ENCODE results near the gene LRCH1. TPM values are rescaled to one million over a fixed set of nuclear protein-coding genes. Genes with fewer than 3 reads are reported as not detected.
A peak's percentile ranks its signal among the peaks of the same experiment; 100 is the strongest.

LRCH1 gene
- total and polyA plus RNA-seq, 10 of the 15 experiments (the other 5 are each of a cell fraction or from before 2014, with no cell fraction given): 5.3 to 48.9 (median 14.4) TPM

DNA sequence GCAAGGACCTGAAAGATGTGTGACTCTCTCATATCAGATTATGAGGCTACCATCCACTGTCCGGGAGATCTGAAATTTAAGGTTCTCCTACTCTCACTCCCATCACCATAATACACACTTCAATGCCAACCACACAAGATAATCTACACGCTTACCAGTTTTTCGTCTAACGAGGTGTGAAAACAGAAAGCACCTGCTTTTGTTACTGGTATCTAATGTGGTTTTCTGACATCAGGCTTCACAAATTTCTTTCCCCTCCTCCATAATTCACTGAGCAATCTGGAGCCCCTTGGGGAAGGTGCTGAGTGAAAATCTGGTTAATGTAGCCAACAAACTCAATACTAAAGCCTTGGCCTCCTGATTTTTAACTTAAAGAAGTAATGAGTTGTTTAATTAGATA, 10.1 kb upstream of the LRCH1 start (continued):
- TF ChIP-seq, protein P1, sequence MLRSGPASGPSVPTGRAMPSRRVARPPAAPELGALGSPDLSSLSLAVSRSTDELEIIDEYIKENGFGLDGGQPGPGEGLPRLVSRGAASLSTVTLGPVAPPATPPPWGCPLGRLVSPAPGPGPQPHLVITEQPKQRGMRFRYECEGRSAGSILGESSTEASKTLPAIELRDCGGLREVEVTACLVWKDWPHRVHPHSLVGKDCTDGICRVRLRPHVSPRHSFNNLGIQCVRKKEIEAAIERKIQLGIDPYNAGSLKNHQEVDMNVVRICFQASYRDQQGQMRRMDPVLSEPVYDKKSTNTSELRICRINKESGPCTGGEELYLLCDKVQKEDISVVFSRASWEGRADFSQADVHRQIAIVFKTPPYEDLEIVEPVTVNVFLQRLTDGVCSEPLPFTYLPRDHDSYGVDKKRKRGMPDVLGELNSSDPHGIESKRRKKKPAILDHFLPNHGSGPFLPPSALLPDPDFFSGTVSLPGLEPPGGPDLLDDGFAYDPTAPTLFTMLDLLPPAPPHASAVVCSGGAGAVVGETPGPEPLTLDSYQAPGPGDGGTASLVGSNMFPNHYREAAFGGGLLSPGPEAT (IDR thresholded peaks at IDR 0.05; ENCODE audit: low read depth): peak; percentile 84
- TF ChIP-seq DPF2 (IDR thresholded peaks at IDR 0.05): peak; percentile 61; the same call in 1 of the 2 replicates
- peak; percentile 68; the same call in 1 of the 2 replicates for TF ChIP-seq IKZF1 (conservative IDR thresholded peaks at IDR 0.05)
- TF ChIP-seq CBFB (IDR thresholded peaks at IDR 0.05; ENCODE audit: low read depth): no peak
- no peak for TF ChIP-seq PML (IDR thresholded peaks at IDR 0.05; ENCODE audit: low read length)
- TF ChIP-seq NFYB (IDR thresholded peaks at IDR 0.05; ENCODE audit: insufficient read depth, low read depth, low read length): no peak
- TF ChIP-seq, protein P2, sequence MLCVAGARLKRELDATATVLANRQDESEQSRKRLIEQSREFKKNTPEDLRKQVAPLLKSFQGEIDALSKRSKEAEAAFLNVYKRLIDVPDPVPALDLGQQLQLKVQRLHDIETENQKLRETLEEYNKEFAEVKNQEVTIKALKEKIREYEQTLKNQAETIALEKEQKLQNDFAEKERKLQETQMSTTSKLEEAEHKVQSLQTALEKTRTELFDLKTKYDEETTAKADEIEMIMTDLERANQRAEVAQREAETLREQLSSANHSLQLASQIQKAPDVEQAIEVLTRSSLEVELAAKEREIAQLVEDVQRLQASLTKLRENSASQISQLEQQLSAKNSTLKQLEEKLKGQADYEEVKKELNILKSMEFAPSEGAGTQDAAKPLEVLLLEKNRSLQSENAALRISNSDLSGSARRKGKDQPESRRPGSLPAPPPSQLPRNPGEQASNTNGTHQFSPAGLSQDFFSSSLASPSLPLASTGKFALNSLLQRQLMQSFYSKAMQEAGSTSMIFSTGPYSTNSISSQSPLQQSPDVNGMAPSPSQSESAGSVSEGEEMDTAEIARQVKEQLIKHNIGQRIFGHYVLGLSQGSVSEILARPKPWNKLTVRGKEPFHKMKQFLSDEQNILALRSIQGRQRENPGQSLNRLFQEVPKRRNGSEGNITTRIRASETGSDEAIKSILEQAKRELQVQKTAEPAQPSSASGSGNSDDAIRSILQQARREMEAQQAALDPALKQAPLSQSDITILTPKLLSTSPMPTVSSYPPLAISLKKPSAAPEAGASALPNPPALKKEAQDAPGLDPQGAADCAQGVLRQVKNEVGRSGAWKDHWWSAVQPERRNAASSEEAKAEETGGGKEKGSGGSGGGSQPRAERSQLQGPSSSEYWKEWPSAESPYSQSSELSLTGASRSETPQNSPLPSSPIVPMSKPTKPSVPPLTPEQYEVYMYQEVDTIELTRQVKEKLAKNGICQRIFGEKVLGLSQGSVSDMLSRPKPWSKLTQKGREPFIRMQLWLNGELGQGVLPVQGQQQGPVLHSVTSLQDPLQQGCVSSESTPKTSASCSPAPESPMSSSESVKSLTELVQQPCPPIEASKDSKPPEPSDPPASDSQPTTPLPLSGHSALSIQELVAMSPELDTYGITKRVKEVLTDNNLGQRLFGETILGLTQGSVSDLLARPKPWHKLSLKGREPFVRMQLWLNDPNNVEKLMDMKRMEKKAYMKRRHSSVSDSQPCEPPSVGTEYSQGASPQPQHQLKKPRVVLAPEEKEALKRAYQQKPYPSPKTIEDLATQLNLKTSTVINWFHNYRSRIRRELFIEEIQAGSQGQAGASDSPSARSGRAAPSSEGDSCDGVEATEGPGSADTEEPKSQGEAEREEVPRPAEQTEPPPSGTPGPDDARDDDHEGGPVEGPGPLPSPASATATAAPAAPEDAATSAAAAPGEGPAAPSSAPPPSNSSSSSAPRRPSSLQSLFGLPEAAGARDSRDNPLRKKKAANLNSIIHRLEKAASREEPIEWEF (IDR thresholded peaks at IDR 0.05; ENCODE audit: insufficient replicate concordance, low read depth, low read length): no peak
- no peak for TF ChIP-seq ZNF384 (IDR thresholded peaks at IDR 0.05; ENCODE audit: borderline replicate concordance, low read depth, low read length)
- no peak for TF ChIP-seq KLF5 (IDR thresholded peaks at IDR 0.05; ENCODE audit: partially characterized antibody)
- TF ChIP-seq ZNF274 (IDR thresholded peaks at IDR 0.05; ENCODE audit: insufficient read depth, insufficient read length): no peak

Measured in GM12878 (cell line).